SH-SY5Y (cell line): ENCODE results near the gene NBEA.

Experiments used
- GATA2 ChIP-seq: IDR thresholded peaks from 2 replicates; pipeline ENCODE4 v1.6.1; 2011; ENCODE audit warnings: mild to moderate bottlenecking, low read depth, low read length
- GATA3 ChIP-seq: IDR thresholded peaks from 2 replicates; pipeline ENCODE4 v1.6.1; 2011; ENCODE audit warnings: low read depth, mild to moderate bottlenecking, low read length, moderate library complexity

- TF ChIP-seq GATA2: no peak
- no peak for TF ChIP-seq GATA3
Measured at GRCh38 chr13:35554972-35555623, 613.0 kb downstream of the NBEA start.
